GM21360 (cell line): ENCODE results near the gene FER.

Source experiments
- ATAC-seq: cut with Tn5 transposase; IDR thresholded peaks from one replicate; pipeline ENCODE4 v1.9.1; 2021; ENCODE audit warnings: mild to moderate bottlenecking, moderate library complexity; ENCODE audit not compliant: unreplicated experiment

FER gene

DNA sequence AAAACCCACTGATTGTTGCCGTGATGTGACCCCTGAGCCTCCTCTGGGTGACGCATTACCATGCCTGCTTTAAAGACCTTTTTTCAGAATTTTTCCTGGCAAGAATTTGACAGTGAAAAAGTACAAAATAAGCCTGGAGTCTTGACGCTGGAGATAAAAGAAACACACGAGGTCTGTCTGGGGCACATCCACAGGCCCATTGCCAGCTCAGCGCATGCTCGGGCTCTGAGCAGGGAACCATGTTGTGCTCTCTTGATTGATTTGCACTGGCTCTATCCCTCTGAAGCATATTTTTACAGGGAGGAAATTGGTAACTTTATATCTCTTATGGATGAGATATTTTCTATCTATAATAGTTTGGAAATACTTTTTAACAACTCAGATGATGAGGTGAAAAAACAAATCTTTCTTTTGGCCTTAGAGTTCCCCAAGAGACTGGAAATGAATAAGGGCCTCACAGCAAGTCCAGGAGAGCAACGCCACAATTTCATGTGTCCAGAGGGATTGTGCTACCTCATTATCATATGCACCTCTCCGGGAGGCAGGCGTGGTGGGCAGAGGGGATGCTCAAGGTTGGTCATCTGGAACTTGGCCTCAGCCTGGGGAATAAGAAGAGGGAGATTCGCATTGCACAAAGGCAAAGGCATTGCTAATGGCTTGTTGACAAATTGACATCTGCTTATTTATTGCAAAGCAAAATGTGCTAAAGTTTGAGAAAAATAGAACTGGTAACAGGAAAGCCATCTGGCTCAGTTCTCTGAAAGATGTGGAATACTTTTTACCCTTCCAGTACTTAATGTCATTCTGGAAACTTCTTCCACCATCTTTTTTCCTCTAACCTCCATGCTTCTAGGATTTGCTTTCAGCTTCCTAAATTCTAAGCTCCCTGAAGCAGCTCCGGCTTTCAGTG, 478.3 kb downstream of the FER start:
- no peak for ATAC-seq

DNA sequence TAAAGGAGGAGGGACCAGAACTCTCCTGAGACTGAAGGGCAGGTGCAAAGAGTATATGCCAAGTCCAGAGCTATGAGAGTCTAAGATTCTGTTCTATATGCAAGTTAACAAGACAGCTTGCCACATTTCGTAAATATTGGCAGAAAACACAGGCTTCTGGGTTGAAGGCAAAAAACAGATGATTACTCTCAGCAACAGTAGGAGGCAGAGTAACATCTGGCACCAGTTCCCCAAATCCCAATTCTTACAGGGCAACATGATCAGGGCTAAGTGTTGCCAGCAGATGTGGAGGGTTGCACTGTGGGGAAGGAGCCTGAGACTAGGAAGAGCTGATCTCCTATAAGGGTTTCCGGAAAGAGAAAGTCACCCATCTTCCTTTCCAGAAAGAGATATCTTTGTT, 482.7 kb downstream of the FER start:
- ATAC-seq: no peak

DNA sequence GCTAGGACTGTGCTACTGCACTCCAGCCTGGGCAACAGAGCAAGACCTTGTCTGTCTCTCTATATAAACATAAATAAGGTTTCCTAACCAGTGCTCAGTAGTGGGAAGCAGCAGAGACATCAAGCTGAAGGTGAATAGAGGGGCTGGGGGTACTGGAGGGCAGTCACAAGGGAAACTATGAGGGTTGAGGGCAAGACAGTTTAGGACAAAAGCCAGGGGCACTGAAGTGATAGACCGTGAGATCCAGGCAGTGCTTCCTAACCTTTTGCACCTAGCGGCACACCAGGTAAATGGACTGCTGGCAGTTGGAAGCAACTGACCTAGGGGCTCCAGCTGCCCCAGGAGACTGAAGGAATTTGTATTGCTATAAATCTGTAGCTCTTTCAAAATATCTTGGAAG, 483.6 kb downstream of the FER start:
- no peak for ATAC-seq

DNA sequence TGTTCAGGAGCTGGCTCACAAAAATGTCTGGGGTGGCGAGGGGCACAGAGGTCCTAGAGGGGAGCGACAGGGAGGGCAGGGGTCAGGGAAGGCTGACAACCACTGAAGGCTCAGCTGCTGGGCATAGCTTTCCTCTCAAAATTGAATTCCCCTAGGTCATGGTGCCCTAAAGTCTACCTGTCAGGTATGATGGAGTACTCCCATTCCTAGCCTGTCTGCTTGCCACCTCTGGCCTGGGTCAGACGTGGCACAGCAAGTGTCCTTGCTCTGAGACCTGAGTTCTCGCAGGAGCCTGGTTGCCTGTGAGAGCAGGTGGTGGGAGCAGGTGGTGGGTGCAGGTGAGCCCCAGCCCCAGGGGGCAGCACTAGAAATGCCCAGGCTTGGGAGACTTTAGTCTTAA, 486.7 kb downstream of the FER start:
- ATAC-seq: no peak

DNA sequence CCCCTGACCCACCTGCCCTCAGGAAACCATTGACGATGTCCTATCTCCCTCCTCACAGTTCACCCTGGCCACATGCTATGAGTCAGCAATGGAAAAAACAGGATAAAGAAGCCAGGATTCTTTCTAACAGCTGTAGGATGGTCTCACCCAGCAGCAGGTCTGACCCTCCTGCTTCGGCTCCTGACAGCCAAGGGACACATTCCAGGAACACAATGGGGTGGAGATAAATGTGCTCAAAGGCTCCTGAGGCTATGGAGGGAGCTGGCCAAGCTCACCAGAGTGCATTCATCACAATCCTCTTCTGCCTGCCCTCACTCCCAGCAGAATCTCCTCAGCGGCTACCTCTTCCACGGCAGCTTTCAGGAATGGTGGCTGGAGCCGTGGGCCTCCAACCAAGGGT, 491.8 kb downstream of the FER start:
- ATAC-seq: no peak

DNA sequence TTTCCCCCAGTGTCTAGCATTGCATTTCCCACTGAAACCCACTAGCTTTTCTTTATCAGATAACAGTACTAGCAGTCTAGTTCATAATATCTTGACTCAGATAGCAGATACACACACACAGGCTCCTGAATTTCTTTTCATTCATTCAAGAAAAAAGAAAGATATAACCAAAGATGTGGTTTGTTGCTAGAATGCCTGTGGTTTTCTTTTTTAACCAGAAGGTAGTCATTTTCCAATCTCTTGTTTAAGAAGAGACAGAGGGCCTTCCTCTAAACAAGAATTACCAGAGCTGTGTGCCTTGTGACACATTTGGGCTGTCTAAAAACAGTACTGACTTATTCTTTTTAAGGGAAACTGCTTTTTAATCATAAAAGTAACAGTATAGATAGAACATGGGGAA, 494.8 kb downstream of the FER start:
- ATAC-seq: no peak

DNA sequence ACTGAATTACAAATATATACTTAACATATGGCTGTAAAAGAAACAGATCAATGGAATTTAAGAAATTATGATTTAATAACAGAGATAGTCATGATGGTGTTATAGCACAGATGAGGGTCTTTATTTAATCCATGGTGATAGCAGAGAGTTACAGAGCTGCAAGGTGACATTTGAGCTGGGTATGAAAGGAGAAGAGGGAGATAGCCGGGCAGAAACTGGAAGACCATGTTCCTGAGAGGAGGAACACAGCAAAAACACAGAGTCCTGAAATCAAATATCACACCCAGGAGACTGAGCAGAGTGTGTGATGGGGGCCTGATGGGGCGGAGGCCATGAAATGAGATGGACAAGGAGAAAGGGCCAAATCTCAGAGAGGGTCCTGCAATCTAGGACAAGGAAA, 498.7 kb downstream of the FER start:
- no peak for ATAC-seq
